ENCODE measurements around the gene C9orf43.

DNA sequence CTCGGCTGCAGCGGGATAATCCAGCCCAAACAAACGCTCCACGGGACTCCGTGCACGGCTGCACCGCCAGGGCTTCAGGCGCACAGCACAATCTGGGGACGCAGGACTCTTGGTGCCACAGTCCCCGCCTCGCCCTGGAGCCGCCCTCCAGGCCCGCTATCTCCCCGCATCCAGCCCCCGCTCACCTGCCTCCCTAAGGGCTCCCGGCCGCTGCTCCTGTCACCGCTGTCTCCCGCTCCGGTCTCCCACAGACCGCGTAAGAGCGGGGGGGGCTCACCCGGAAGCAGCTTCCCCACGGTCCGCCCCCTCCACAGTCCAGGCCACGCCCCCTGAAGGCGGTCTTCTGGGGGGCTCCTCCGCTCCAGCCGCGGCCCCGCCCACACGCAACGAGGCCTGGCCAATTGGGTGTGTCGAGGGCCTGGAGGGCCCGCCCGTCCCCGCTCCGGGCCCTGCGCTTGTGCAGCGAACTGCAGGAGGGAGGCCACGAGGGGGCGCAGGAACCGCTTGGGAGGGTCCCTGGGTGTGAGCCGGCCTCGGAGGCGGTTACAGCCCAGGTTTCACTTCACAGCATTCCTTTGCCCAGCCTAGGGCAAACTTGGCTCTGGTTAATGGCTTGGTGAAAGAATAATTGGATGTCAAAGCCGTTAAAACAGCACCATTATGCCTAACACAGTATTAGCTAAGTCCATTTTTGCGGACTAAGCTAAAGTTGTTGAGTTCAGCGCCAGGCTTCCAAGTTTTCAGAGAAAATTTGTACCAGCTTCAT is 9.3 kb upstream of the C9orf43 start, which contains the start of gene ALAD:
- TF ChIP-seq POLR2A (IDR thresholded peaks at IDR 0.05) (peak; percentile 20 to 39), EP300 (IDR thresholded peaks at IDR 0.05) (peak in 1 of 4 donors; percentile 4), POLR2AphosphoS5 (IDR thresholded peaks at IDR 0.05) (peak; percentile 54 to 78 (median 70))
- TF ChIP-seq, protein P1, sequence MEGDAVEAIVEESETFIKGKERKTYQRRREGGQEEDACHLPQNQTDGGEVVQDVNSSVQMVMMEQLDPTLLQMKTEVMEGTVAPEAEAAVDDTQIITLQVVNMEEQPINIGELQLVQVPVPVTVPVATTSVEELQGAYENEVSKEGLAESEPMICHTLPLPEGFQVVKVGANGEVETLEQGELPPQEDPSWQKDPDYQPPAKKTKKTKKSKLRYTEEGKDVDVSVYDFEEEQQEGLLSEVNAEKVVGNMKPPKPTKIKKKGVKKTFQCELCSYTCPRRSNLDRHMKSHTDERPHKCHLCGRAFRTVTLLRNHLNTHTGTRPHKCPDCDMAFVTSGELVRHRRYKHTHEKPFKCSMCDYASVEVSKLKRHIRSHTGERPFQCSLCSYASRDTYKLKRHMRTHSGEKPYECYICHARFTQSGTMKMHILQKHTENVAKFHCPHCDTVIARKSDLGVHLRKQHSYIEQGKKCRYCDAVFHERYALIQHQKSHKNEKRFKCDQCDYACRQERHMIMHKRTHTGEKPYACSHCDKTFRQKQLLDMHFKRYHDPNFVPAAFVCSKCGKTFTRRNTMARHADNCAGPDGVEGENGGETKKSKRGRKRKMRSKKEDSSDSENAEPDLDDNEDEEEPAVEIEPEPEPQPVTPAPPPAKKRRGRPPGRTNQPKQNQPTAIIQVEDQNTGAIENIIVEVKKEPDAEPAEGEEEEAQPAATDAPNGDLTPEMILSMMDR (IDR thresholded peaks at IDR 0.05): peak; percentile 84 to 94 (median 90)

All from sigmoid colon (tissue), 4 donors.